ENCODE data around the gene A4GNT.

DNA sequence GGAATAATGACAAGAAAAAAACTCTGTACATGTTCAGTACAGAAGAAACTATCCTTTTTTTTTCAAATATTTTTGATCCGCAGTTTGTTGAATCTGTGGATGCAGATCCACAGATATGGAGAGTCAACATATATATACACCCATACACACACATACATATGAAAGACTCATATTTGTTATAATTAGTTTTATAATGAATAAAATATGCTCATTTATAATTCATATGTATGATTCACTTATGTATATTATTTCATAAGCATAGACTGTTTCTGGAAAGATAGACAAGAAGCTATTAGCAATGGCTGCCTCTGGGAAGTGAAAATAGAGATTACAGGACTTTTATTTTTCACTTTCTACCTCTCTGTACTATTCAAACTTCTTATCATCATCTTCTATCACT lies 26.6 kb downstream of the A4GNT start:
- TF ChIP-seq LEF1 (IDR thresholded peaks at IDR 0.05; ENCODE audit: borderline replicate concordance) (no peak), HDGF (IDR thresholded peaks at IDR 0.05; ENCODE audit: borderline replicate concordance) (no peak), BHLHE40 (IDR thresholded peaks at IDR 0.05; ENCODE audit: borderline replicate concordance) (no peak), NFRKB (IDR thresholded peaks at IDR 0.05) (no peak)

All from HEK293T (cell line).